ENCODE results near the gene CIC. TPM values are rescaled to one million over a fixed set of nuclear protein-coding genes. Genes with fewer than 3 reads are reported as not detected.

The CIC gene
- total and polyA plus RNA-seq, 2 of the 13 experiments (the other 11 are each of a cell fraction or from before 2014, with no cell fraction given), result 5.9 to 8.0 TPM

DNA sequence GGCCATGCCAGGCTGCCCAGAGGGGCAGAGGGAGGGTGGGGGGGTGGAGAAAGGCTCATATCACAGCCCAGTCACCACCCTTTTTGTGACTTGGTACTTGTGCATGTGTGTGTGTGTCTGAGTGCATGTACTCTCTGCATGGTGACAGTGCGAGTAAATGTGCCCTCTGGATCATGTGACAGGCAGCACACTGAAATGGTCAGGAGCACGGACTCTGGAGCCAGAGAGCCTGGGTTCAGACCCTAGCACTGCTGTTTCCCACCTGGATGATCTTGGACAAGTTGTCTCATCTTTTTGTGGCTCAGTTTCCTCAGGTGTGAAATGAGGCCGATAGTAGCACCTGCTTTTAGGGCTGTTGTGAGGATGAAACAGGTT, 2.0 kb downstream of the CIC start (continued):
- TF ChIP-seq, protein P1, sequence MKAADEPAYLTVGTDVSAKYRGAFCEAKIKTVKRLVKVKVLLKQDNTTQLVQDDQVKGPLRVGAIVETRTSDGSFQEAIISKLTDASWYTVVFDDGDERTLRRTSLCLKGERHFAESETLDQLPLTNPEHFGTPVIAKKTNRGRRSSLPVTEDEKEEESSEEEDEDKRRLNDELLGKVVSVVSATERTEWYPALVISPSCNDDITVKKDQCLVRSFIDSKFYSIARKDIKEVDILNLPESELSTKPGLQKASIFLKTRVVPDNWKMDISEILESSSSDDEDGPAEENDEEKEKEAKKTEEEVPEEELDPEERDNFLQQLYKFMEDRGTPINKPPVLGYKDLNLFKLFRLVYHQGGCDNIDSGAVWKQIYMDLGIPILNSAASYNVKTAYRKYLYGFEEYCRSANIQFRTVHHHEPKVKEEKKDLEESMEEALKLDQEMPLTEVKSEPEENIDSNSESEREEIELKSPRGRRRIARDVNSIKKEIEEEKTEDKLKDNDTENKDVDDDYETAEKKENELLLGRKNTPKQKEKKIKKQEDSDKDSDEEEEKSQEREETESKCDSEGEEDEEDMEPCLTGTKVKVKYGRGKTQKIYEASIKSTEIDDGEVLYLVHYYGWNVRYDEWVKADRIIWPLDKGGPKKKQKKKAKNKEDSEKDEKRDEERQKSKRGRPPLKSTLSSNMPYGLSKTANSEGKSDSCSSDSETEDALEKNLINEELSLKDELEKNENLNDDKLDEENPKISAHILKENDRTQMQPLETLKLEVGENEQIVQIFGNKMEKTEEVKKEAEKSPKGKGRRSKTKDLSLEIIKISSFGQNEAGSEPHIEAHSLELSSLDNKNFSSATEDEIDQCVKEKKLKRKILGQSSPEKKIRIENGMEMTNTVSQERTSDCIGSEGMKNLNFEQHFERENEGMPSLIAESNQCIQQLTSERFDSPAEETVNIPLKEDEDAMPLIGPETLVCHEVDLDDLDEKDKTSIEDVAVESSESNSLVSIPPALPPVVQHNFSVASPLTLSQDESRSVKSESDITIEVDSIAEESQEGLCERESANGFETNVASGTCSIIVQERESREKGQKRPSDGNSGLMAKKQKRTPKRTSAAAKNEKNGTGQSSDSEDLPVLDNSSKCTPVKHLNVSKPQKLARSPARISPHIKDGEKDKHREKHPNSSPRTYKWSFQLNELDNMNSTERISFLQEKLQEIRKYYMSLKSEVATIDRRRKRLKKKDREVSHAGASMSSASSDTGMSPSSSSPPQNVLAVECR (CRISPR knock-in tag; IDR thresholded peaks at IDR 0.05; ENCODE audit: borderline replicate concordance), result peak; percentile 33; the same call in 1 of the 2 replicates
- TF ChIP-seq NFE2L1 (CRISPR knock-in tag; IDR thresholded peaks at IDR 0.05; ENCODE audit: borderline replicate concordance) (no peak), ZNF235 (CRISPR knock-in tag; IDR thresholded peaks at IDR 0.05; ENCODE audit: borderline replicate concordance) (0 out of 2 replicates have a peak, but pooled peaks have one; percentile 39), MLX (CRISPR knock-in tag; IDR thresholded peaks at IDR 0.05) (peak; percentile 73; the same call in 1 of the 2 replicates), GATA4 (IDR thresholded peaks at IDR 0.05; ENCODE audit: borderline replicate concordance, low read depth) (no peak), TFE3 (CRISPR knock-in tag; IDR thresholded peaks at IDR 0.05) (peak; percentile 75; the same call in 1 of the 2 replicates), MXD1 (CRISPR knock-in tag; IDR thresholded peaks at IDR 0.05) (peak; percentile 79; the same call in 1 of the 2 replicates), HINFP (CRISPR knock-in tag; IDR thresholded peaks at IDR 0.05; ENCODE audit: low read depth) (0 out of 2 replicates have a peak, but pooled peaks have one; percentile 22), ZNF263 (CRISPR knock-in tag; IDR thresholded peaks at IDR 0.05) (peak; percentile 85), HDAC1 (CRISPR knock-in tag; IDR thresholded peaks at IDR 0.05) (0 out of 2 replicates have a peak, but pooled peaks have one; percentile 30), SAP130 (CRISPR knock-in tag; IDR thresholded peaks at IDR 0.05; ENCODE audit: low read depth) (peak; percentile 74; the same call in 1 of the 2 replicates)
- TF ChIP-seq, protein P2, sequence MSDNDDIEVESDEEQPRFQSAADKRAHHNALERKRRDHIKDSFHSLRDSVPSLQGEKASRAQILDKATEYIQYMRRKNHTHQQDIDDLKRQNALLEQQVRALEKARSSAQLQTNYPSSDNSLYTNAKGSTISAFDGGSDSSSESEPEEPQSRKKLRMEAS (IDR thresholded peaks at IDR 0.05), result 0 out of 2 replicates have a peak, but pooled peaks have one; percentile 27
- TF ChIP-seq, protein P3, sequence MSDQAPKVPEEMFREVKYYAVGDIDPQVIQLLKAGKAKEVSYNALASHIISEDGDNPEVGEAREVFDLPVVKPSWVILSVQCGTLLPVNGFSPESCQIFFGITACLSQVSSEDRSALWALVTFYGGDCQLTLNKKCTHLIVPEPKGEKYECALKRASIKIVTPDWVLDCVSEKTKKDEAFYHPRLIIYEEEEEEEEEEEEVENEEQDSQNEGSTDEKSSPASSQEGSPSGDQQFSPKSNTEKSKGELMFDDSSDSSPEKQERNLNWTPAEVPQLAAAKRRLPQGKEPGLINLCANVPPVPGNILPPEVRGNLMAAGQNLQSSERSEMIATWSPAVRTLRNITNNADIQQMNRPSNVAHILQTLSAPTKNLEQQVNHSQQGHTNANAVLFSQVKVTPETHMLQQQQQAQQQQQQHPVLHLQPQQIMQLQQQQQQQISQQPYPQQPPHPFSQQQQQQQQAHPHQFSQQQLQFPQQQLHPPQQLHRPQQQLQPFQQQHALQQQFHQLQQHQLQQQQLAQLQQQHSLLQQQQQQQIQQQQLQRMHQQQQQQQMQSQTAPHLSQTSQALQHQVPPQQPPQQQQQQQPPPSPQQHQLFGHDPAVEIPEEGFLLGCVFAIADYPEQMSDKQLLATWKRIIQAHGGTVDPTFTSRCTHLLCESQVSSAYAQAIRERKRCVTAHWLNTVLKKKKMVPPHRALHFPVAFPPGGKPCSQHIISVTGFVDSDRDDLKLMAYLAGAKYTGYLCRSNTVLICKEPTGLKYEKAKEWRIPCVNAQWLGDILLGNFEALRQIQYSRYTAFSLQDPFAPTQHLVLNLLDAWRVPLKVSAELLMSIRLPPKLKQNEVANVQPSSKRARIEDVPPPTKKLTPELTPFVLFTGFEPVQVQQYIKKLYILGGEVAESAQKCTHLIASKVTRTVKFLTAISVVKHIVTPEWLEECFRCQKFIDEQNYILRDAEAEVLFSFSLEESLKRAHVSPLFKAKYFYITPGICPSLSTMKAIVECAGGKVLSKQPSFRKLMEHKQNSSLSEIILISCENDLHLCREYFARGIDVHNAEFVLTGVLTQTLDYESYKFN (CRISPR knock-in tag; conservative IDR thresholded peaks at IDR 0.05), result 0 out of 2 replicates have a peak, but pooled peaks have one; percentile 24
